GM10847 (cell line): ENCODE data around the gene C5orf15.

ENCODE experiments used
- POLR2A ChIP-seq: IDR thresholded peaks from 2 replicates; pipeline ENCODE4 v1.6.1; 2011; ENCODE audit not compliant: insufficient read length; ENCODE audit errors: extremely low read depth

The C5orf15 gene

DNA sequence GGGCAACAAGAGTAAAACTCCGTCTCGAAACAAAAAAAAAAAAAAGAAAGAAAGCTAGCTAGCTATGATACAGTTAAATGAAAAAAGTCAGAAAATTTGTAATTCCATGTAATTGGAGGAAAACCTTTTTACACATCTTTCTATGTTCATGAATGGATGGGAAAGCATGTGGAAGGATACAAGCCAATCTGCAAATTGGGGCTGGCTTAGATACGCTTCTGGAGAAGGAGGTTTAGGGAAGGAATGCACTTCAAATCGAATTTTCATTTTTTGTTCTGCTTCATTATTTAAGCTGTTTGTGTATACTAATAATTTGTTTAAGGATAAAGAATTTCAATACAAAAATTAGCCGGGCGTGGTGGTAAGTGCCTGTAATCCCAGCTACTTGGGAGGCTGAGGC, 29.6 kb upstream of the C5orf15 start:
- no peak for TF ChIP-seq POLR2A

GRCh38 chr5:133996683-133997252, 28.3 kb upstream of the C5orf15 start:
- no peak for TF ChIP-seq POLR2A

DNA sequence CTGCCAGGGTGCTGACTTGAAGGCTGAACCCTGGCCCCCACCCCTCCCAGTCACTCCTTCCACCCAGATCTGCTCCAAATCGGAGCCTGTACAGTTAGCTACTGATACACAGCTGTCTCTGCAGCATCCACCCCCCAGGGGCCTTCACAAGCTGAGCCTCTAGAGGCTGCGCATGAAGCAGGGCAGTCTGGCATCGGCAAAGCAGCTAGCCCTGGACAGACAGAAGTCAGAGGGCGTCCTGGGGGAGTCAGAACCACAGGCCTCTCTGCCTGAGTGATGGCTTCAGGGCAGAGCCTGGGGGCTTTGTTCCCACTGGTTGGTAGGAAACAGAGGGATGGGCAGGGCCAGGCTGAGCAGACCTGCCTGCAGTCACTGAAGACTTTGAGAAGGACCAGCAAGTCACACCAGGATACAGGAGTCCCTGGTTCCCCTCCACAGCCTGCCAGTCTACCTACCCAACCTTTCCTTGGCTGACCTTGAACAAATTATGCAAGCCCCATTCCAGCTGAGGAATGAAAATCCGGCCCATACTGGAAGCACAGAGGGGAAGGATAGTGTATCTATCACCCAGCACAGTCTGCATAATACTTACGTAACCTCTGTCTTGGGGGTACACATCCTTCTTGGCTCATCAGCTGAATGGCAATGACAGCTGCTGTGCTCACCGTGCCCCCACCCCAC, 27.6 kb upstream of the C5orf15 start:
- no peak for TF ChIP-seq POLR2A

GRCh38 chr5:133995341-133995740, 26.9 kb upstream of the C5orf15 start:
- TF ChIP-seq POLR2A, result no peak

GRCh38 chr5:133994990-133995333, 26.5 kb upstream of the C5orf15 start:
- TF ChIP-seq POLR2A, result no peak

DNA sequence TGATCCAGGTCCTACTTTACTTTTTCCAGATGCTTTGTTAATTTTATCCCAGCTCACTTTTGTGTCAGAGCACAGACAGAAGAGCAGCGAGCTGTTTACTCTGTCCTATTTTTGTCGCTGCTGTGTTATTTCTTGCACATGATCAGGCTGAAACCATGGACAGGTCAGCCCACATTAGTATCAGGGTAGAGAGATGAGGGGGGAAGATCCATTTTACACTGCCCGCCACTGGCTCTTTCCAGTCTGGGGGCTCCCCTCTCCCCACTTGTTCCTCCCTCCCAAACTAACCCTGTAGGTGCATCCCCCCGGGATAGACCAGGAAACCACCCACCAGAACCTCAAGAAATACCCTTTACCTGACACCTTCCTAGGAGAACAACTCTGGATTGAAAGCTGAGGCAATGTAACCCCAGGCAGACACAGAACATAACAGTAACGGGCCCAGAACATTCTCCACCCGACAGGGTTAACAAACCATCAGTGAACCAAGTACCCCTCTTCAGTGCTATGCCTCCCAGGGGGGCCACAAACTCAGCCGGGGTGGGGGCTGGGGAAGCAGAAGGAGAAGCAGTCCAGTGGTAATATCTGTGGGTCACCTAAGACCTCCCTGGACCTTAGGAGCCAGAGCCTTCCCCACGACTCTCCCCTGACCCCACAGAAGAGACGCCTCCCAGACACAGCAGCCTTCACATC, 26.0 kb upstream of the C5orf15 start:
- TF ChIP-seq POLR2A, result no peak

DNA sequence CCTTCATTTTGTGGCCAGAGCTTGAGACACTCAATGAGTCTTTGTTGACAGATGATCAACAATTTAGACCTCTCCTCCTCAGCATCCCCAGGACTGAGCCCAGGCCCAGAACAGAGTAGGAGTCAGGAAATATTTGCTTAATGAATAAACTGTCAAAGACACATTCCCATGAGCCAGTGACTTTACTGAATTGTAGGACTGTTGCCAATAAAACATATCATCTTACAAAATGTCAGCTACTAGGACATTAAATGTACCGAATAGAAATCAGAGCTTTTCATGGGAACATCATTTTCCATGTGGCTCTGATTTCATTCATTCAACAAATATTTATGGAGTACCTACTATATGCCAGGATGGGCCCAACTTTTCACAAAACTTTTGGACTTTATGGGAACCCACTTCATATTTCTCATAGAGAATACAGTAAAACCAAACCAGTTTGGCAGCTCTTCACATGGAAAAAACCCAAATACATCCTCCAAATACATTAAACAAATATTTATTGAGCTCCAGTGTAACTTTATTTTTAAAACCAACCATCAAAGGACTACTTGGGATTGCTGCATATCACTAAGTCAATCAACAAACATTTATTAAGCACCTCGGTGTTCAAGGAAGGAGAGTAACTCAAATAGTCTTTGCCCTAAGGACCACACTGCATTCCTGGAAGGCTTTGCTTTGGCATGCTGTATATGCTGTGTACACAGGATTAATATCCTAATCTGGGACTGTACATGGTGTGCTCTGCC, 24.9 kb upstream of the C5orf15 start:
- TF ChIP-seq POLR2A, result no peak

- no peak for TF ChIP-seq POLR2A
Observed at GRCh38 chr5:133992429-133993155, 24.2 kb upstream of the C5orf15 start.

GRCh38 chr5:133991171-133991910, 22.9 kb upstream of the C5orf15 start:
- TF ChIP-seq POLR2A, result no peak

DNA sequence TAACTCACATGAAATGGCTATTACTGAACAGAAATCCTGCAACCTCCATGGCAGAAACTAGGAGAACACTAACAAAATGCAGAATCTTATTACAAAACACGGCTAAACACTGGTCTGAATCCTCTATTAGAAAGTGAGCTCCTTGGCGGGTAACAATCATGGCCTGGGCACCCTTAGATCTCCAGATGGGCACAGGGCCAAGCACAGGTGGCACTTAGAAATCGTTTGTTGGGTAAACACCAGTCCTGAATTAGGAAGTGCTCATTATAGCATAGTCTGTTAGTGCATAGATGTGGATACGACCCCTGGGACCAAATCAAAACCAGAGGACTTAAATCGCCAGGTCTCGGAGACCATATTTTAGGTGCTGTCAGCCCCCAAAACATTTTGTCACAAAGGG, 22.0 kb upstream of the C5orf15 start:
- no peak for TF ChIP-seq POLR2A

DNA sequence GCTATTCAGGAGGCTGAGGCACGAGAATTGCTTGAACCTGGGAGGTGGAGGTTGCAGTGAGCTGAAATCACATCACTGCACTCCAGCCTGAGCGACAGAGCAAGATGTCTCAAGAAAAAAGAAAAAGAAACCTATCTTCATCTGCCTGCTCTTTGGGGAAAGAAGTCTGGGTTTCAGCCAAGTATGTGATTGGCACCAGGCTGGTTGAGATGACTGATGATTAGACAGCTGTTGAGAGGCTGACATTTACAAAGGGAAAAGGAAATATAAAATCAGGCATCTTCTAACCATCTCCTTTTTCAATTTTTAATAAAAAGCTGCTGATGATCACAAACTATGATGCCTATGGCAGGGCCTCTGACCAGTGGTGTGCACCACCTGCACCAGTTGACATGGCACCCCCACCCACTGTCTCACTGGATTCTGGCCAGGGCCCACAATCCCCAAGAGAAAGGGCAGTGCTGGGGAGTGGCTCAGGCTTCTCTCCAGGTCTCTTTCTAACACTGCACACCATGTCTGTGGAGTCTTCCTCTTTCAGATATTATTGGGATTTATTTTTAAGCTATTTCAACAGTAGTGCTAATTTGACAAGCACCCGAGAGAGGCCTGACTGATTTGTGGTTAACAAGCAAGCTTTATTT, 17.2 kb upstream of the C5orf15 start:
- no peak for TF ChIP-seq POLR2A

DNA sequence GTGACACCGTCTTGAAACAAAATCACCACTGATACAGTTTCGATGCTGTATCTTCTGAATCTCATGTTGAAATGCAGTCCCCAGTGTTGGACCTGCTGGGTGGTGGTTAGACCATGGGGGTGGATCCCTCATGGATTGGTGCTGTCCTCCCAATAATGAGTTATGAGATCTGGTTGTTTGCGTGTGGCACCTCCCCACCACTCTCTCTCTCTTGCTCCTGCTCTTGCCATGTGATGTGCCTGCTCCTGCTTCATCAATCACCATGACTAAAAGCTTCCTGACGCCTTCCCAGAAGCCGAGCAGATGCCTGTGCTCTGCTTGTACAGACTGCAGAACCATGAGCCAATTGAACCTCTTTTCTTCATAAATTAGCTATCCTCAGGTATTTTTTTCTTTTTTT, 15.2 kb upstream of the C5orf15 start:
- no peak for TF ChIP-seq POLR2A

- TF ChIP-seq POLR2A, result no peak
Observed at GRCh38 chr5:133981714-133982113, 13.3 kb upstream of the C5orf15 start.

DNA sequence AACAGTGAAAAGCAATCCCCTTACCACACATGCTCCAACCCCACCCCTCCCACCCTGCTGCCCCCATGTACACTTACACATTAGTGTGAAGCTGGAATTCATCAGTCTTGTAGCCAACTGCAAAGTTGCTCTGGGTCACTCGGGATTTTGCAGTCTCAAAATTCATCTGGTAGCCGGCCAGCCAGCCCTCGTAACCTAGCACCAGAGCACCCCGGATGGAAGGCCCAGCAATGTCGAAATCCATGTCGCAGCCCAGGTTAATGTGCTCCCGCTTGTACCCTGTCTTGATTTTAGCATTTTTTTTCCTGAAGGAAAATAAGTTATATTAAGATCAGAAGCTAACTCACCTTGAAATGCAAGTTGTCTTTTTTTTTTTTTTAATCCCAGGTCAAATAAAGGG, 12.2 kb upstream of the C5orf15 start:
- TF ChIP-seq POLR2A, result no peak
